ENCODE results near the gene OR51E2.

The OR51E2 gene

DNA sequence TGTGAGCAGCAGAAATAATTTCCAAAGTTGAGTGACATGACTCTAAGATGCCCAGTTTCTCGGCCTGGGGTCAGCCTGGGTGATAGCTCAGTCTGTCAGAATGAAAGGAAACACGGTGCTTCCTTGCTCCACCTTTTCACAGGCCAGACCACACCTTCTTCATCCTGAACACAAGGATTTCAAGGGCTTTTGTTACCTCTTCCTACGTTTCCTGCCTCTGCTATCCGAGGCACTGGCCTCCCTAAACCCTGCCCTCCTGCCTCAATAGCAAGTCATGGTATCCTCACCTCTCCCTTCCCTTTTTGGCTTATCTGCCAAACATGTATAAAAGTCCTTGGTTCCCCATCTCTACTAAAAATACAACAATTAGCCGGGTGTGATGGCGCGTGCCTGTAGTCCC lies 55.6 kb downstream of the OR51E2 start:
- Histone ChIP-seq H3K4me1 (ENCODE audit: insufficient read depth, low read length, poor library complexity, severe bottlenecking) (no peaks in the 10 kb centered on the region), H3F3A (ENCODE audit: low read depth) (no peaks in the 10 kb centered on the region), H3K79me2 (ENCODE audit: insufficient read depth, low read length) (no peaks in the 10 kb centered on the region), H3K9ac (ENCODE audit: low read depth, low read length, poor library complexity, severe bottlenecking) (no peak overlapping the region), H3K36me3 (ENCODE audit: insufficient read depth, low read length) (no peaks in the 10 kb centered on the region), H3K9me3 (ENCODE audit: insufficient read depth, low read depth, low read length) (no peaks in the 10 kb centered on the region), H3K4me2 (ENCODE audit: low read depth, low read length, poor library complexity, severe bottlenecking) (no peak overlapping the region), H3K4me3 (ENCODE audit: low read length, poor library complexity, severe bottlenecking) (no peak overlapping the region), H3K9me2 (replicated peaks; ENCODE audit: low read depth, low read length) (no peaks in the 10 kb centered on the region), H3K27me3 (ENCODE audit: insufficient read depth, low read length, poor library complexity, severe bottlenecking) (no peaks in the 10 kb centered on the region), H2AFZ (ENCODE audit: low read length) (no peak overlapping the region), H4K20me1 (ENCODE audit: insufficient read depth, low read length, poor library complexity, severe bottlenecking) (no peaks in the 10 kb centered on the region)
- TF ChIP-seq EZH2phosphoT487 (IDR thresholded peaks at IDR 0.05; ENCODE audit: borderline replicate concordance), result no peak
- TF ChIP-seq, protein P1, sequence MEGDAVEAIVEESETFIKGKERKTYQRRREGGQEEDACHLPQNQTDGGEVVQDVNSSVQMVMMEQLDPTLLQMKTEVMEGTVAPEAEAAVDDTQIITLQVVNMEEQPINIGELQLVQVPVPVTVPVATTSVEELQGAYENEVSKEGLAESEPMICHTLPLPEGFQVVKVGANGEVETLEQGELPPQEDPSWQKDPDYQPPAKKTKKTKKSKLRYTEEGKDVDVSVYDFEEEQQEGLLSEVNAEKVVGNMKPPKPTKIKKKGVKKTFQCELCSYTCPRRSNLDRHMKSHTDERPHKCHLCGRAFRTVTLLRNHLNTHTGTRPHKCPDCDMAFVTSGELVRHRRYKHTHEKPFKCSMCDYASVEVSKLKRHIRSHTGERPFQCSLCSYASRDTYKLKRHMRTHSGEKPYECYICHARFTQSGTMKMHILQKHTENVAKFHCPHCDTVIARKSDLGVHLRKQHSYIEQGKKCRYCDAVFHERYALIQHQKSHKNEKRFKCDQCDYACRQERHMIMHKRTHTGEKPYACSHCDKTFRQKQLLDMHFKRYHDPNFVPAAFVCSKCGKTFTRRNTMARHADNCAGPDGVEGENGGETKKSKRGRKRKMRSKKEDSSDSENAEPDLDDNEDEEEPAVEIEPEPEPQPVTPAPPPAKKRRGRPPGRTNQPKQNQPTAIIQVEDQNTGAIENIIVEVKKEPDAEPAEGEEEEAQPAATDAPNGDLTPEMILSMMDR (conservative IDR thresholded peaks at IDR 0.05; ENCODE audit: low read length), result no peak

DNA sequence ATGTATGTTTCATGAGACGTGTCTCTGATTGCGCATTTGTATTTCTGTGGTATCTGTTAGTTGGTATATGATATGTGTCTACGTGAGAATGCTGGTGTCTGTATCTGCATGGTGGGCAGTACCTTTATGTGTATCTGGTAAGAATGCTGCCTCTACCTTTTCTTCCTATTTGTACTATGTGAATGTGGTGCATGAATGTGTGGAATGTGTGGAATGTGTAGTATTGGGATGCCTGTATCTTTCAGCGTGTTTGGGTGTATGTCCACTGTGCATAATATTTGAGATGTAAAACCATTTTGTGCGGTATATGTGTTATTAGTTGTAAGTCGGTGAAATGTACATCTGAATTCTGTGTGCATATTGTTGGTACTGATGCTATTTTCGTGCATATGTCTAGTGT lies 56.2 kb downstream of the OR51E2 start:
- Histone ChIP-seq H3K9ac (ENCODE audit: low read depth, low read length, poor library complexity, severe bottlenecking) (no peak overlapping the region), H3K27me3 (ENCODE audit: insufficient read depth, low read length, poor library complexity, severe bottlenecking) (no peaks in the 10 kb centered on the region), H4K20me1 (ENCODE audit: insufficient read depth, low read length, poor library complexity, severe bottlenecking) (no peaks in the 10 kb centered on the region), H3K36me3 (ENCODE audit: insufficient read depth, low read length) (no peaks in the 10 kb centered on the region), H3K4me3 (ENCODE audit: low read length, poor library complexity, severe bottlenecking) (no peak overlapping the region), H3K9me2 (replicated peaks; ENCODE audit: low read depth, low read length) (no peaks in the 10 kb centered on the region), H3F3A (ENCODE audit: low read depth) (no peaks in the 10 kb centered on the region), H3K9me3 (ENCODE audit: insufficient read depth, low read depth, low read length) (no peaks in the 10 kb centered on the region), H3K4me2 (ENCODE audit: low read depth, low read length, poor library complexity, severe bottlenecking) (no peak overlapping the region), H3K79me2 (ENCODE audit: insufficient read depth, low read length) (no peaks in the 10 kb centered on the region), H2AFZ (ENCODE audit: low read length) (no peak overlapping the region), H3K4me1 (ENCODE audit: insufficient read depth, low read length, poor library complexity, severe bottlenecking) (no peaks in the 10 kb centered on the region)
- no peak for TF ChIP-seq EZH2phosphoT487 (IDR thresholded peaks at IDR 0.05; ENCODE audit: borderline replicate concordance)
- TF ChIP-seq, protein P1 (conservative IDR thresholded peaks at IDR 0.05; ENCODE audit: low read length), result no peak

DNA sequence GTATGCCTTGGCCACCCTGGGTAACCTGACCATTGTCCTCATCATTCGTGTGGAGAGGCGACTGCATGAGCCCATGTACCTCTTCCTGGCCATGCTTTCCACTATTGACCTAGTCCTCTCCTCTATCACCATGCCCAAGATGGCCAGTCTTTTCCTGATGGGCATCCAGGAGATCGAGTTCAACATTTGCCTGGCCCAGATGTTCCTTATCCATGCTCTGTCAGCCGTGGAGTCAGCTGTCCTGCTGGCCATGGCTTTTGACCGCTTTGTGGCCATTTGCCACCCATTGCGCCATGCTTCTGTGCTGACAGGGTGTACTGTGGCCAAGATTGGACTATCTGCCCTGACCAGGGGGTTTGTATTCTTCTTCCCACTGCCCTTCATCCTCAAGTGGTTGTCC lies 57.7 kb downstream of the OR51E2 start:
- no peaks in the 10 kb centered on the region for H3F3A ChIP-seq (ENCODE audit: low read depth)
- TF ChIP-seq EZH2phosphoT487 (IDR thresholded peaks at IDR 0.05; ENCODE audit: borderline replicate concordance), result no peak
- TF ChIP-seq, protein P1 (conservative IDR thresholded peaks at IDR 0.05; ENCODE audit: low read length), result no peak
- H4K20me1 ChIP-seq (ENCODE audit: insufficient read depth, low read length, poor library complexity, severe bottlenecking), result no peaks in the 10 kb centered on the region
- no peaks in the 10 kb centered on the region for H3K79me2 ChIP-seq (ENCODE audit: insufficient read depth, low read length)
- no peaks in the 10 kb centered on the region for H3K9me2 ChIP-seq (replicated peaks; ENCODE audit: low read depth, low read length)
- no peak overlapping the region for H3K4me2 ChIP-seq (ENCODE audit: low read depth, low read length, poor library complexity, severe bottlenecking)
- no peak overlapping the region for H3K4me3 ChIP-seq (ENCODE audit: low read length, poor library complexity, severe bottlenecking)
- no peaks in the 10 kb centered on the region for H3K36me3 ChIP-seq (ENCODE audit: insufficient read depth, low read length)
- no peaks in the 10 kb centered on the region for H3K9me3 ChIP-seq (ENCODE audit: insufficient read depth, low read depth, low read length)
- H3K4me1 ChIP-seq (ENCODE audit: insufficient read depth, low read length, poor library complexity, severe bottlenecking), result no peaks in the 10 kb centered on the region
- no peaks in the 10 kb centered on the region for H3K27me3 ChIP-seq (ENCODE audit: insufficient read depth, low read length, poor library complexity, severe bottlenecking)
- no peak overlapping the region for H2AFZ ChIP-seq (ENCODE audit: low read length)
- H3K9ac ChIP-seq (ENCODE audit: low read depth, low read length, poor library complexity, severe bottlenecking), result no peak overlapping the region

All from Loucy (cell line).